RWPE2 (cell line): ENCODE measurements around the gene DDX19B.

Experiments
- ATAC-seq: fragments of 200-7000 bp; cut with Tn5 transposase; 3 replicates; pipeline ENCODE4 v1.9.1; 2021; ENCODE audit warnings: low read depth
- DNase-seq: peaks from one replicate; pipeline ENCODE4 v3.0.0-alpha.2; 2020; ENCODE audit warnings: low spot score
- H3K27ac ChIP-seq: fragments of 450-650 bp; 2 replicates; pipeline ENCODE4 v1.5.1; 2017; ENCODE audit warnings: mild to moderate bottlenecking; ENCODE audit not compliant: poor library complexity, severe bottlenecking
- H3K27me3 ChIP-seq: fragments of 250-450 bp; sonication (Bioruptor Pico); 2 replicates; pipeline ENCODE4 v1.5.1; 2021; ENCODE audit warnings: mild to moderate bottlenecking, moderate library complexity; ENCODE audit not compliant: insufficient read depth, poor library complexity, severe bottlenecking
- H3K36me3 ChIP-seq: fragments of 250-450 bp; sonication (Bioruptor Pico); 2 replicates; pipeline ENCODE4 v1.5.1; 2020; ENCODE audit warnings: low read depth, mild to moderate bottlenecking, moderate library complexity
- H3K4me1 ChIP-seq: fragments of 250-450 bp; sonication (Bioruptor Pico); 2 replicates; pipeline ENCODE4 v1.5.1; 2021; ENCODE audit warnings: mild to moderate bottlenecking, moderate library complexity; ENCODE audit not compliant: insufficient read depth, poor library complexity, severe bottlenecking
- H3K4me3 ChIP-seq: fragments of 250-450 bp; sonication (Bioruptor Pico); 2 replicates; pipeline ENCODE4 v1.5.1; 2021; ENCODE audit warnings: mild to moderate bottlenecking, moderate library complexity; ENCODE audit not compliant: severe bottlenecking
- H3K9me3 ChIP-seq: fragments of 250-450 bp; sonication (Bioruptor Pico); 2 replicates; pipeline ENCODE4 v1.5.1; 2021; ENCODE audit warnings: mild to moderate bottlenecking, moderate library complexity; ENCODE audit not compliant: severe bottlenecking
- TF ChIP-seq, protein P1 (sequence below): fragments of 450-650 bp; IDR thresholded peaks from one replicate; pipeline ENCODE4 v1.5.1; 2017; ENCODE audit warnings: mild to moderate bottlenecking, moderate library complexity; ENCODE audit not compliant: poor library complexity, severe bottlenecking

The DDX19B gene

DNA sequence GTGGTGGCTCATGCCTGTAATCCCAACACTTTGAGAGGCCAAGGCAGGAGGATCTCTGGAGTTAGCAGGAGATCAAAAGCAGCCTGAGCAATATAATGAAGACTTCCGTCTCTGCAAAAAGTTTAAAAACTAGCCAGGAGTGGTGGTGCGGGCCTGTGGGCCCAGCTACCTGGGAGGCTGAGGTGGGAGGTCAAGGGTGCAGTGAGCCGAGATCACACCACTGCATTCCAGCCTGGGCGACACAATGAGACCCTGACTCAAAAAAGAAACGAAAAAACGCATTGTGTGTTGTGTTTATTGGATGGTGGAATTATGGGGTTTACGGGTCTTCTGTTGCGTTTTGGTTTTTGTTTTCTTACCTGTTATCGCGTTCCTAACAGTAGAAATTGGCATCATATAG is 46.9 kb downstream of the DDX19B start:
- Histone ChIP-seq H3K27ac (peak overlapping the region; percentile 37), H3K9me3 (no peaks in the 10 kb centered on the region), H3K36me3 (peaks cover 23% of the 10 kb centered on the region), H3K4me1 (peaks cover 10% of the 10 kb centered on the region), H3K4me3 (peak overlapping the region; percentile 72), H3K27me3 (no peaks in the 10 kb centered on the region)
- TF ChIP-seq, protein P1, sequence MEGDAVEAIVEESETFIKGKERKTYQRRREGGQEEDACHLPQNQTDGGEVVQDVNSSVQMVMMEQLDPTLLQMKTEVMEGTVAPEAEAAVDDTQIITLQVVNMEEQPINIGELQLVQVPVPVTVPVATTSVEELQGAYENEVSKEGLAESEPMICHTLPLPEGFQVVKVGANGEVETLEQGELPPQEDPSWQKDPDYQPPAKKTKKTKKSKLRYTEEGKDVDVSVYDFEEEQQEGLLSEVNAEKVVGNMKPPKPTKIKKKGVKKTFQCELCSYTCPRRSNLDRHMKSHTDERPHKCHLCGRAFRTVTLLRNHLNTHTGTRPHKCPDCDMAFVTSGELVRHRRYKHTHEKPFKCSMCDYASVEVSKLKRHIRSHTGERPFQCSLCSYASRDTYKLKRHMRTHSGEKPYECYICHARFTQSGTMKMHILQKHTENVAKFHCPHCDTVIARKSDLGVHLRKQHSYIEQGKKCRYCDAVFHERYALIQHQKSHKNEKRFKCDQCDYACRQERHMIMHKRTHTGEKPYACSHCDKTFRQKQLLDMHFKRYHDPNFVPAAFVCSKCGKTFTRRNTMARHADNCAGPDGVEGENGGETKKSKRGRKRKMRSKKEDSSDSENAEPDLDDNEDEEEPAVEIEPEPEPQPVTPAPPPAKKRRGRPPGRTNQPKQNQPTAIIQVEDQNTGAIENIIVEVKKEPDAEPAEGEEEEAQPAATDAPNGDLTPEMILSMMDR, result no peak
- DNase-seq (no peak), ATAC-seq (no peak)

- DNase-seq (no peak), ATAC-seq (no peak)
- Histone ChIP-seq H3K4me1 (peaks cover 10% of the 10 kb centered on the region), H3K36me3 (peaks cover 51% of the 10 kb centered on the region), H3K27ac (no peak overlapping the region), H3K4me3 (no peak overlapping the region), H3K9me3 (no peaks in the 10 kb centered on the region), H3K27me3 (no peaks in the 10 kb centered on the region)
- TF ChIP-seq, protein P1, result no peak
Measured at GRCh38 chr16:70348991-70349390, 50.0 kb downstream of the DDX19B start.

DNA sequence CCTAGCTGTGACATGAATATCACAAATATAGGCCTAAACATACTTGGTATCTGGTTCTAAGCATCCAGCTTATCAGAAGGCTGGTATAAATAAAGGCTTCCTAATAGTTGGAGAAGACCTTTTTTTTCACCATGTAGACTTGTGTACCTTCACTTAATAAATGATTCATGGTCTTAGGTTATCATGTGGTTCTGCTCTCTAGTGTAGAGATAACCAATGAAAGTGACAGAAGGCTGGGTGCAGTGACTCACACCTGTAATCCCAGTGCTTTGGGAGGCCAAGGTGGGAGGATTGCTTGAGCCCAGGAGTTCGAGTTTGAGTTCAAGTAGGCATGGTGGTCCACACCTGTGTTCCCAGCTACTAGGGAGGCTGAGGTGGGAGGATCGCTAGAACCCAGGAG is 50.8 kb downstream of the DDX19B start:
- ATAC-seq, result no peak
- no peaks in the 10 kb centered on the region for H3K27me3 ChIP-seq
- no peak overlapping the region for H3K4me3 ChIP-seq
- H3K27ac ChIP-seq, result no peak overlapping the region
- H3K9me3 ChIP-seq, result no peaks in the 10 kb centered on the region
- peaks cover 59% of the 10 kb centered on the region for H3K36me3 ChIP-seq
- H3K4me1 ChIP-seq, result peaks cover 10% of the 10 kb centered on the region
- TF ChIP-seq, protein P1, result no peak
- no peak for DNase-seq

DNA sequence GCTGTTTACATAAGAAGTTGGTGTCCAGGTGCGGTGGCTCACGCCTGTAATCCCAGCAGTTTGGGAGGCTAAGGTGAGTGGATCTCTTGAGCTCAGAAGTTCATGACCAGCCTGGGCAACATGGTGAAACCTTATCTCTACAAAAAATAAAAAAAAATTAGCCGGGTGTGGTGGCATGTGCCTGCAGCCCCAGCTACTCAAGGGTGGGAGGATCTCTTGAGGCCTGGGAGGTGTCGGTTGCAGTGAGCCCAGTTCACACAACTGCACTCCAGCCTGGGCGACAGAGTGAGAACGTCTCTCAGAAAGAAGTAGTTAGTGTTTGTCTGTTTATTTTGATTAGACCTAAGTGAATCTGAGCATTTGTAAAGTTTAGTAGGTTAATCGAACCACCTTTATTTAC is 60.6 kb downstream of the DDX19B start:
- Histone ChIP-seq H3K9me3 (no peaks in the 10 kb centered on the region), H3K4me1 (no peaks in the 10 kb centered on the region), H3K27me3 (no peaks in the 10 kb centered on the region), H3K36me3 (peaks cover 93% of the 10 kb centered on the region), H3K27ac (no peak overlapping the region), H3K4me3 (no peak overlapping the region)
- ATAC-seq (no peak), DNase-seq (no peak)
- TF ChIP-seq, protein P1, result no peak

DNA sequence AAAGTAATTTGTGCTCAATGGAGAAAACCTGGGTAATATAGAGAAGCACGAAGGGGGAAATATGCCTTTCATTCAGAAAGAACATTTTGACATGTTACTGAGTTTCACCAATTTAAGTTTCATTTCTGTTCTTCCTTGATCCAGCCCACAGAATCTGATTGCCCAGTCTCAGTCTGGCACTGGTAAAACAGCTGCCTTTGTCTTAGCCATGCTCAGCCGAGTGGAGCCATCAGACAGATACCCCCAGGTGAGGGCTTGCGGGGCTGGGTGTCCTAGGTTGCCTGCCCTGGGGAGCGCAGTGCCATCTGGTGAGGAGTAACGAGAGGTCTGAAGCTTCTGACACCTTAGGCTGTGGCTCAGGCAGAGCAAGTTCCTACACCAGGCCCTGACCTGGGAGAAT is 65.4 kb downstream of the DDX19B start:
- H3K4me1 ChIP-seq, result no peaks in the 10 kb centered on the region
- no peaks in the 10 kb centered on the region for H3K9me3 ChIP-seq
- TF ChIP-seq, protein P1, result no peak
- DNase-seq (no peak), ATAC-seq (peak; percentile 21; the same call in 1 of the 3 replicates)
- no peak overlapping the region for H3K4me3 ChIP-seq
- no peaks in the 10 kb centered on the region for H3K27me3 ChIP-seq
- H3K36me3 ChIP-seq, result peaks cover 86% of the 10 kb centered on the region
- no peak overlapping the region for H3K27ac ChIP-seq
